Measurements from ENCODE around the gene LRRC25.
"Not testable (repeated sequence)": the region's sequence is repeated elsewhere in the genome, so short reads cannot be mapped to it uniquely, and the experiment has no call there.

The LRRC25 gene

DNA sequence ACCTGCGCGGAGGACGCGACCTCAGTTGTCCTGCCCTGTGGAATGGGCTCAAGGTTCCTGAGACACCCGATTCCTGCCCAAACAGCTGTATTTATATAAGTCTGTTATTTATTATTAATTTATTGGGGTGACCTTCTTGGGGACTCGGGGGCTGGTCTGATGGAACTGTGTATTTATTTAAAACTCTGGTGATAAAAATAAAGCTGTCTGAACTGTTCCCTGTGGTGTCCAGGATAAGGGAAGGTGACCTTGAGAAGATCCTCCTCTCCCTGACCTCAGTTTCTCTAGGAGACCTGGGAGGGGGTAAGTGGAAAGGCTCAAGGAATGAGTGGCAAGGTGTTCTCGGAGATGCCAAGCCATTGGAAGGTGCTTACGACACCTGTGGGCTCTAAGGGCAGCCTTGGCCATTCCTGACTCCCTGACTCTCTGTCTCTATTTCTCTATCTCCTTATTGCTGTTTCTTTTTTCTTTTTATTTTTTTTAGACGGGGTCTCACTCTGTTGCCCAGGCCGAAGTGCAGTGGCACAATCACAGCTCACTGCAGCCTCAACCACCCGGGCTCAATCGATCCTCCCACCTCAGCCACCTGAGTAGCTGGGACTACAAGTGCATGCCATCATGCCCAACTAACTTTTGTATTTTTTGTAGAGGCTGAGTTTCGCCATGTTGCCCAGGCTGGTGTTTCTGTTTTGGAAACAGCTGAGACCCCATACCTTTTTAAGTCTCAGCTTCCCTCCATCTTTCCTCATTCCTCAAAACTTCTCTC is 8.3 kb downstream of the LRRC25 start:
- Histone ChIP-seq H3K27me3 (ENCODE audit: control insufficient read depth, insufficient read depth, low read length) (peaks cover 32% of the 10 kb centered on the region), H3K9me3 (ENCODE audit: control insufficient read depth, low read depth, low read length) (no peaks in the 10 kb centered on the region), H3K9ac (ENCODE audit: low read length) (no peak overlapping the region), H3K27ac (ENCODE audit: low read length) (no peak overlapping the region), H3K4me3 (ENCODE audit: low read length) (peak overlapping the region; percentile 33), H3K4me1 (ENCODE audit: control insufficient read depth, low read depth, low read length) (no peaks in the 10 kb centered on the region), H3K36me3 (ENCODE audit: control insufficient read depth, low read depth, low read length) (no peaks in the 10 kb centered on the region)

GRCh38 chr19:18388100-18388959 is 9.1 kb downstream of the LRRC25 start:
- Histone ChIP-seq H3K9me3 (ENCODE audit: control insufficient read depth, low read depth, low read length) (no peaks in the 10 kb centered on the region), H3K27me3 (ENCODE audit: control insufficient read depth, insufficient read depth, low read length) (peaks cover 32% of the 10 kb centered on the region), H3K9ac (ENCODE audit: low read length) (no peak overlapping the region), H3K36me3 (ENCODE audit: control insufficient read depth, low read depth, low read length) (no peaks in the 10 kb centered on the region), H3K4me1 (ENCODE audit: control insufficient read depth, low read depth, low read length) (no peaks in the 10 kb centered on the region), H3K27ac (ENCODE audit: low read length) (no peak overlapping the region), H3K4me3 (ENCODE audit: low read length) (peak overlapping the region; percentile 33)

- H3K27me3 ChIP-seq (ENCODE audit: control insufficient read depth, insufficient read depth, low read length), result peaks cover 32% of the 10 kb centered on the region
- no peaks in the 10 kb centered on the region for H3K36me3 ChIP-seq (ENCODE audit: control insufficient read depth, low read depth, low read length)
- H3K4me3 ChIP-seq (ENCODE audit: low read length), result peak overlapping the region; percentile 0
- H3K9me3 ChIP-seq (ENCODE audit: control insufficient read depth, low read depth, low read length), result no peaks in the 10 kb centered on the region
- H3K27ac ChIP-seq (ENCODE audit: low read length), result no peak overlapping the region
- no peak overlapping the region for H3K9ac ChIP-seq (ENCODE audit: low read length)
- no peaks in the 10 kb centered on the region for H3K4me1 ChIP-seq (ENCODE audit: control insufficient read depth, low read depth, low read length)
Measured at GRCh38 chr19:18386543-18387271, 10.7 kb downstream of the LRRC25 start.

GRCh38 chr19:18385675-18386542 is 11.5 kb downstream of the LRRC25 start, which contains the start of gene GDF15:
Gene GDF15 (plus strand): TSS chr19:18386158. CDS start chr19:18386190, 32 bp downstream.
- Histone ChIP-seq H3K36me3 (ENCODE audit: control insufficient read depth, low read depth, low read length) (no peaks in the 10 kb centered on the region), H3K4me3 (ENCODE audit: low read length) (peak within 1 kb of the TSS; percentile 0), H3K27me3 (ENCODE audit: control insufficient read depth, insufficient read depth, low read length) (peaks cover 32% of the 10 kb centered on the region), H3K9ac (ENCODE audit: low read length) (no peak within 1 kb of the TSS), H3K9me3 (ENCODE audit: control insufficient read depth, low read depth, low read length) (no peaks in the 10 kb centered on the region), H3K4me1 (ENCODE audit: control insufficient read depth, low read depth, low read length) (no peaks in the 10 kb centered on the region), H3K27ac (ENCODE audit: low read length) (no peak within 1 kb of the TSS)

- Histone ChIP-seq H3K27me3 (ENCODE audit: control insufficient read depth, insufficient read depth, low read length) (peaks cover 32% of the 10 kb centered on the region), H3K27ac (ENCODE audit: low read length) (no peak overlapping the region), H3K4me3 (ENCODE audit: low read length) (no peak overlapping the region), H3K9me3 (ENCODE audit: control insufficient read depth, low read depth, low read length) (no peaks in the 10 kb centered on the region), H3K9ac (ENCODE audit: low read length) (no peak overlapping the region), H3K36me3 (ENCODE audit: control insufficient read depth, low read depth, low read length) (no peaks in the 10 kb centered on the region), H3K4me1 (ENCODE audit: control insufficient read depth, low read depth, low read length) (no peaks in the 10 kb centered on the region)
Measured at GRCh38 chr19:18385359-18385674, 12.1 kb downstream of the LRRC25 start.

GRCh38 chr19:18384775-18385174 is 12.6 kb downstream of the LRRC25 start:
- Histone ChIP-seq H3K4me3 (ENCODE audit: low read length) (no peak overlapping the region), H3K27ac (ENCODE audit: low read length) (no peak overlapping the region), H3K9me3 (ENCODE audit: control insufficient read depth, low read depth, low read length) (no peaks in the 10 kb centered on the region), H3K9ac (ENCODE audit: low read length) (no peak overlapping the region), H3K4me1 (ENCODE audit: control insufficient read depth, low read depth, low read length) (no peaks in the 10 kb centered on the region), H3K27me3 (ENCODE audit: control insufficient read depth, insufficient read depth, low read length) (peaks cover 32% of the 10 kb centered on the region), H3K36me3 (ENCODE audit: control insufficient read depth, low read depth, low read length) (no peaks in the 10 kb centered on the region)

- not testable (repeated sequence) for H3K4me3 ChIP-seq (ENCODE audit: low read length); H3K4me1 ChIP-seq (ENCODE audit: control insufficient read depth, low read depth, low read length); H3K36me3 ChIP-seq (ENCODE audit: control insufficient read depth, low read depth, low read length); H3K9ac ChIP-seq (ENCODE audit: low read length); H3K27ac ChIP-seq (ENCODE audit: low read length); H3K9me3 ChIP-seq (ENCODE audit: control insufficient read depth, low read depth, low read length)
- H3K27me3 ChIP-seq (ENCODE audit: control insufficient read depth, insufficient read depth, low read length), result peaks cover 20% of the 10 kb centered on the region
Measured at GRCh38 chr19:18383622-18384021, 13.8 kb downstream of the LRRC25 start.

DNA sequence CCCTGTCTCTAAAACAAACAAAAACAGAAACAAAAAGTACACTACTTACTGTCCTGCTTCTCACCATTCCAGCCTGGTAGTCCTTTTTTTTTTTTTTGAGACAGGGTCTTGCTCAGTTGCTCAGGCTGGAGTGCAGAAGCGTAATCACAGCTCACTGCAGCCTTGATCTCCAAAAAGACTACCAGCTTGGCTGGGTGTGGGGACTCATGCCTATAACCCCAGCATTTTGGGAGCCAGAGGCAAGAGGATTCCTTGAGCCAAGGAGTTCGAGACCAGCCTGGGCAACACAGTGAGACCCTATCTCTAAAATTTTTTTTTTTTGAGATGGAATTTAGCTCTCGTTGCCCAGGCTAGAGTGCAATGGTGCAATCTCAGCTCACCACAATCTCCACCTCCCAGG is 16.6 kb downstream of the LRRC25 start:
- Histone ChIP-seq H3K4me1 (ENCODE audit: control insufficient read depth, low read depth, low read length) (no peaks in the 10 kb centered on the region), H3K27me3 (ENCODE audit: control insufficient read depth, insufficient read depth, low read length) (no peaks in the 10 kb centered on the region), H3K4me3 (ENCODE audit: low read length) (no peak overlapping the region), H3K9ac (ENCODE audit: low read length) (no peak overlapping the region), H3K36me3 (ENCODE audit: control insufficient read depth, low read depth, low read length) (no peaks in the 10 kb centered on the region), H3K9me3 (ENCODE audit: control insufficient read depth, low read depth, low read length) (no peaks in the 10 kb centered on the region), H3K27ac (ENCODE audit: low read length) (no peak overlapping the region)

DNA sequence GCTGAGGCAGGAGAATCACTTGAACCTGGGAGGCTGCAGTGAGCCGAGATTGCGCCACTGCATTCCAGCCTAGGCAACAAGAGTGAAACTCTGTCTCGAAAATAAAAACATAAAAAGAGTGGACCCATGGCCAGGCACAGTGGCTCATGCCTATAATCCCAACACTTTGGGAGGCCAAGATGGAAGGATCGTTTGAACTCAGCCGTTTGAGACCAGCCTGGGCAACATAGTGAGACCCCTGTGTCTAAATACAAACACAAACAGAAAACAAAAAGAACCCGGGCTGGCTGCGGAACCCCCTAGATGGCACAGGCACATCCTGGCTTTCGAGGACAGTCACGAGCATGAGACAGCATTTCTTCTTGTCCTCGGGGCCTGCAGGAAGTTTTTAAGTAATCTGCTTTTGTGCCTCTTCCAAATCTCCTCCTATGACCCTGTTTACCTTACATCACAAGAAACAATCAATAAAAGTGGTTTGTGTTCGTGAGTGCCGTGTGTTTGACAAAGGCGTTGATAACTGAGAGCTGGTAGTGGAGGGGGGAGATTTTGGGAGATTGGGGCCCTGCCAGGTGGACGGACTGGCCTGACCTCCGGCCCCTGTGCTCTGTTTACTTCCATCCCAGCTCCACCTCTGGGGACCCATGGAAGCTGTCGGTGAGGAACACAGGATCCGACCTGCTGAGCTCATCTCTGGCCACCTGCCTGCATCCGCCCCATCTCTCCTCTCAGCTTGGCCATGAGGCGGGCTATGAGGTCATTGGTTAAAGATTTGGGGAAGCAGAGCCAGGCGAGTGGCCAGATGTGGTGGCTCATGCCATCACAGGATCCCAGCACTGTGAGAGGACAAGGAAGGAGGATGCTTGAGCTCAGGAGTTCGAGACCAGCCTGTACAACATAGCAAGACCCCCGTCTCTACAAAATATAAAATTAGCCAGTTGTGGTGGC is 17.3 kb downstream of the LRRC25 start:
- H3K9ac ChIP-seq (ENCODE audit: low read length), result no peak overlapping the region
- H3K27me3 ChIP-seq (ENCODE audit: control insufficient read depth, insufficient read depth, low read length), result no peaks in the 10 kb centered on the region
- H3K9me3 ChIP-seq (ENCODE audit: control insufficient read depth, low read depth, low read length), result no peaks in the 10 kb centered on the region
- no peaks in the 10 kb centered on the region for H3K36me3 ChIP-seq (ENCODE audit: control insufficient read depth, low read depth, low read length)
- H3K4me3 ChIP-seq (ENCODE audit: low read length), result no peak overlapping the region
- H3K4me1 ChIP-seq (ENCODE audit: control insufficient read depth, low read depth, low read length), result no peaks in the 10 kb centered on the region
- H3K27ac ChIP-seq (ENCODE audit: low read length), result no peak overlapping the region

- H3K36me3 ChIP-seq (ENCODE audit: control insufficient read depth, low read depth, low read length), result no peaks in the 10 kb centered on the region
- H3K9ac ChIP-seq (ENCODE audit: low read length), result no peak overlapping the region
- no peaks in the 10 kb centered on the region for H3K9me3 ChIP-seq (ENCODE audit: control insufficient read depth, low read depth, low read length)
- no peak overlapping the region for H3K27ac ChIP-seq (ENCODE audit: low read length)
- H3K4me1 ChIP-seq (ENCODE audit: control insufficient read depth, low read depth, low read length), result peaks cover 12% of the 10 kb centered on the region
- H3K4me3 ChIP-seq (ENCODE audit: low read length), result no peak overlapping the region
- no peaks in the 10 kb centered on the region for H3K27me3 ChIP-seq (ENCODE audit: control insufficient read depth, insufficient read depth, low read length)
Measured at GRCh38 chr19:18377026-18377425, 20.4 kb downstream of the LRRC25 start.
